OCI-LY3 (cell line): Measurements from ENCODE around the gene LRBA.

ENCODE experiments used
- CTCF ChIP-seq: fragments of 200-600, 300-600 bp; sonication (generic); IDR thresholded peaks from 2 replicates; pipeline ENCODE4 v1.5.1; 2014; ENCODE audit warnings: antibody characterized with exemption, low read length, low read depth
- EZH2phosphoT487 ChIP-seq: fragments of 200-600 bp; shearing (Covaris generic); IDR thresholded peaks from 2 replicates; pipeline ENCODE4 v1.6.1; 2018; ENCODE audit warnings: antibody characterized with exemption, mixed run types, low read depth

GRCh38 chr4:150243932-150244331 is 771.2 kb downstream of the LRBA start:
- no peak for TF ChIP-seq CTCF
- no peak for TF ChIP-seq EZH2phosphoT487
